IMR-90 (cell line): Measurements from ENCODE around the gene RADIL. TPM values are rescaled to one million over a fixed set of nuclear protein-coding genes. Genes with fewer than 3 reads are reported as not detected.

Source experiments
- ATAC-seq: fragments of 200-7000 bp; cut with Tn5 transposase; 2 replicates; pipeline ENCODE4 v1.9.1; 2020; ENCODE audit warnings: low read depth, mild to moderate bottlenecking, moderate library complexity
- BruUV-seq: library from RNA; stranded (reverse); fragments of 400-500 nt; replicated peaks from 2 replicates; lab custom pipeline; 2021; lab: Mats Ljungman, UMichigan
- CTCF ChIA-PET: fragments of 300-600 bp; formaldehyde crosslinking; extraction: SDS; loops from one replicate; lab custom pipeline; 2021; ENCODE audit warnings: antibody characterized with exemption; lab: Yijun Ruan, JAX
- POLR2A ChIA-PET: fragments of 300-600 bp; sonication (Branson Sonifier 250); formaldehyde crosslinking; loops from one replicate; lab custom pipeline; 2022; ENCODE audit warnings: antibody characterized with exemption; ENCODE audit not compliant: unreplicated experiment; lab: Charles Lee
- DNase-seq: peaks from one replicate; pipeline ENCODE4 v3.0.0; 2013
- H2AFZ ChIP-seq: replicated peaks from 2 replicates; pipeline ENCODE3; 2013; ENCODE audit warnings: low read length, mild to moderate bottlenecking; ENCODE audit not compliant: poor library complexity
- H2AK5ac ChIP-seq: 2 replicates; pipeline ENCODE4 v1.6.1; 2013; ENCODE audit warnings: low read depth, low read length, inconsistent platforms
- H2AK9ac ChIP-seq: replicated peaks from 2 replicates; pipeline ENCODE3; 2013; ENCODE audit warnings: mild to moderate bottlenecking, low read depth, low read length, moderate library complexity; ENCODE audit not compliant: poor library complexity
- H2BK120ac ChIP-seq: 2 replicates; pipeline ENCODE4 v1.6.1; 2013; ENCODE audit warnings: low read depth, low read length, inconsistent platforms
- H2BK15ac ChIP-seq: 3 replicates; pipeline ENCODE4 v1.6.1; 2013; ENCODE audit warnings: low read depth, low read length, inconsistent platforms
- H2BK20ac ChIP-seq: 2 replicates; pipeline ENCODE4 v1.6.1; 2013; ENCODE audit warnings: low read depth, mild to moderate bottlenecking, inconsistent platforms, low read length, moderate library complexity
- H2BK5ac ChIP-seq: 2 replicates; pipeline ENCODE4 v1.6.1; 2013; ENCODE audit warnings: mild to moderate bottlenecking, low read depth, low read length, inconsistent platforms; ENCODE audit not compliant: poor library complexity, severe bottlenecking
- H3K14ac ChIP-seq: replicated peaks from 2 replicates; pipeline ENCODE4 v1.6.1; 2013; ENCODE audit warnings: low read depth, low read length, inconsistent platforms
- H3K18ac ChIP-seq: 2 replicates; pipeline ENCODE4 v1.6.1; 2013; ENCODE audit warnings: low read depth, low read length, control low read depth
- H3K23ac ChIP-seq: 2 replicates; pipeline ENCODE4 v1.6.1; 2013; ENCODE audit warnings: low read depth, low read length, inconsistent platforms
- H3K27ac ChIP-seq: 2 replicates; pipeline ENCODE4 v1.5.1; 2013; ENCODE audit warnings: mild to moderate bottlenecking, control low read depth, low read length; ENCODE audit not compliant: insufficient read depth
- H3K27me3 ChIP-seq: 2 replicates; pipeline ENCODE4 v1.6.1; 2013; ENCODE audit warnings: low read length; ENCODE audit not compliant: control insufficient read depth, insufficient read depth
- H3K36me3 ChIP-seq: 2 replicates; pipeline ENCODE4 v1.6.1; 2013; ENCODE audit warnings: low read length, mixed read lengths; ENCODE audit not compliant: control insufficient read depth, insufficient read depth
- H3K4ac ChIP-seq: 2 replicates; pipeline ENCODE4 v1.6.1; 2013; ENCODE audit warnings: low read depth, low read length, inconsistent platforms
- H3K4me1 ChIP-seq: 2 replicates; pipeline ENCODE4 v1.6.1; 2013; ENCODE audit warnings: low read length, mixed read lengths; ENCODE audit not compliant: control insufficient read depth, insufficient read depth
- H3K4me2 ChIP-seq: 2 replicates; pipeline ENCODE4 v1.6.1; 2013; ENCODE audit warnings: low read depth, mild to moderate bottlenecking, control low read depth, low read length, moderate library complexity
- H3K4me3 ChIP-seq: 2 replicates; pipeline ENCODE4 v1.5.1; 2013; ENCODE audit warnings: low read depth, mild to moderate bottlenecking, control low read depth, low read length, moderate library complexity; ENCODE audit not compliant: insufficient read depth
- H3K56ac ChIP-seq: 2 replicates; pipeline ENCODE4 v1.6.1; 2013; ENCODE audit warnings: low read length, inconsistent platforms; ENCODE audit not compliant: insufficient read depth; ENCODE audit errors: extremely low read depth
- H3K79me1 ChIP-seq, 2 experiments: 2 replicates each; pipeline ENCODE4 v1.6.1; 2013; ENCODE audit warnings: low read length in 2 of 2, inconsistent platforms in 1 of 2, low read depth in 1 of 2
- H3K9ac ChIP-seq: 2 replicates; pipeline ENCODE4 v1.6.1; 2013; ENCODE audit warnings: low read depth, low read length, control low read depth
- H3K9me1 ChIP-seq: 2 replicates; pipeline ENCODE4 v1.6.1; 2013; ENCODE audit warnings: low read length, inconsistent platforms; ENCODE audit not compliant: insufficient read depth
- H3K9me3 ChIP-seq: 2 replicates; pipeline ENCODE4 v1.6.1; 2013; ENCODE audit warnings: low read length; ENCODE audit not compliant: control insufficient read depth, insufficient read depth
- H4K20me1 ChIP-seq: 2 replicates; pipeline ENCODE4 v1.6.1; 2013; ENCODE audit warnings: low read length, inconsistent platforms; ENCODE audit not compliant: insufficient read depth
- H4K5ac ChIP-seq: 2 replicates; pipeline ENCODE4 v1.6.1; 2013; ENCODE audit warnings: mild to moderate bottlenecking, low read depth, low read length, control low read depth
- H4K8ac ChIP-seq, 2 experiments: 2 replicates each; pipeline ENCODE4 v1.6.1; 2013; ENCODE audit warnings: low read depth in 2 of 2, low read length in 2 of 2, control low read depth in 1 of 2, inconsistent platforms in 1 of 2
- H4K91ac ChIP-seq: 2 replicates; pipeline ENCODE4 v1.6.1; 2013; ENCODE audit warnings: low read depth, low read length, inconsistent platforms; ENCODE audit not compliant: insufficient read depth
- NFE2L2 ChIP-seq: fragments of 150-350 bp; IDR thresholded peaks from 2 replicates; pipeline ENCODE4 v1.6.1; 2016; ENCODE audit warnings: low read depth, mild to moderate bottlenecking, low read length
- RAD21 ChIP-seq: IDR thresholded peaks from 2 replicates; pipeline ENCODE4 v1.6.1; 2012; ENCODE audit warnings: low read length, improper control_type of control experiment
- WGBS, 2 experiments: methylation state at CpG; one replicate each; pipeline versions ENCODE4 v1.1.5 to v1.1.7; 2013; ENCODE audit warnings: missing lambda C conversion rate in 2 of 2; ENCODE audit not compliant: insufficient read length in 1 of 2; ENCODE audit errors: extremely low coverage in 2 of 2; 5-methylcytosine and 5-hydroxymethylcytosine counted together
- dilution Hi-C: fragments of 300-500 bp; cut with HindIII; formaldehyde crosslinking; loops from one replicate; pipeline ENCODE4 v1.14.3; 2018; ENCODE audit warnings: low sequenced_read_pairs; ENCODE audit not compliant: unreplicated experiment
- in situ Hi-C: fragments of 300-500 bp; cut with MboI; formaldehyde crosslinking; loops from 3 replicates; pipeline ENCODE4 v1.14.3; 2019; ENCODE audit warnings: low sequenced_read_pairs, inconsistent platforms, mixed read lengths
- intact Hi-C: fragments of 100-400 bp; cut with micrococcal nuclease; formaldehyde crosslinking; loops from 2 replicates; pipeline ENCODE4 v1.10.0; 2022
- polyA plus RNA-seq, 3 experiments: library from polyadenylated mRNA; depleted of rRNA; stranded (reverse); fragments of >200 nt; gene quantifications; 2 replicates each; pipeline ENCODE4 v1.2.3, GENCODE V29; 2012; ENCODE audit warnings: low replicate concordance in 1 of 3
- total RNA-seq: library from RNA; depleted of rRNA; stranded (reverse); fragments of >200 nt; gene quantifications from 2 replicates; pipeline ENCODE4 v1.2.3, GENCODE V29; 2012

The RADIL gene
- total and polyA plus RNA-seq, 2 of the 4 experiments (the other 2 are of a cell fraction) = 0.18 to 0.48 TPM

DNA sequence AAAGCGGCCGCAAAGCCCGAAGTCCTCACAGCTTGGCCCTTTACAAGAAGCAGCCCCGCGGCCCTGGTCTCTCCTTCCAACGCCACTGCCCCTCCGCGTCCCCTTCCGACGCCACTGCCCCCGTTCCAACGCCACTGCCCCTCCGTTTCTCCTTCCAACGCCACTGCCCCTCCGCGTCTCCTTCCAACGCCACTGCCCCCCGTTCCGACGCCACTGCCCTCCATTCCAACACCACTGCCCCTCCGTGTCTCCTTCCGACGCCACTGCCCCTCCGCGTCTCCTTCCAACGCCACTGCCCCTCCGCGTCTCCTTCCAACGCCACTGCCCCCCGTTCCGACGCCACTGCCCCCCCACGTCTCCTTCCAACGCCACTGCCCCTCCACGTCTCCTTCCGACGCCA lies 75.0 kb downstream of the RADIL start:
- Histone ChIP-seq H3K27ac (no peak overlapping the region), H3K4me1 (no peaks in the 10 kb centered on the region), H3K9me3 (peaks cover 6% of the 10 kb centered on the region), H2AK9ac (no peak overlapping the region), H3K14ac (no peak overlapping the region), H3K4me2 (no peak overlapping the region), H3K4ac (no peak overlapping the region), H2BK15ac (no peak overlapping the region), H3K27me3 (peaks cover 16% of the 10 kb centered on the region), H3K9me1 (no peaks in the 10 kb centered on the region), H4K91ac (no peak overlapping the region), H3K79me1 (no peaks in the 10 kb centered on the region), H3K9ac (no peak overlapping the region), H3K18ac (no peak overlapping the region), H2BK20ac (no peak overlapping the region), H3K36me3 (no peaks in the 10 kb centered on the region), H3K23ac (no peak overlapping the region), H4K5ac (no peak overlapping the region), H2AK5ac (no peak overlapping the region), H3K56ac (no peak overlapping the region), H2AFZ (no peak overlapping the region), H4K8ac (no peak overlapping the region), H2BK120ac (no peak overlapping the region), H3K4me3 (no peak overlapping the region), H4K20me1 (no peaks in the 10 kb centered on the region), H2BK5ac (no peak overlapping the region)
- in situ Hi-C loops (no loop called here), dilution Hi-C loops (no loop called here), intact Hi-C loops (no loop called here)
- DNase-seq = no peak
- no peak for TF ChIP-seq RAD21
- TF ChIP-seq NFE2L2 = no peak
- 84% methylated on average over 16 of the region's 37 CpGs; no CpG with 5 or more reads in 1 of the 2 experiments for WGBS, 2 experiments
- ChIA-PET CTCF (no interaction called here), POLR2A (no interaction called here)
- no peak for ATAC-seq
- no TSS peak for BruUV-seq
